ENCODE results near the gene ANO8.

ANO8 gene

DNA sequence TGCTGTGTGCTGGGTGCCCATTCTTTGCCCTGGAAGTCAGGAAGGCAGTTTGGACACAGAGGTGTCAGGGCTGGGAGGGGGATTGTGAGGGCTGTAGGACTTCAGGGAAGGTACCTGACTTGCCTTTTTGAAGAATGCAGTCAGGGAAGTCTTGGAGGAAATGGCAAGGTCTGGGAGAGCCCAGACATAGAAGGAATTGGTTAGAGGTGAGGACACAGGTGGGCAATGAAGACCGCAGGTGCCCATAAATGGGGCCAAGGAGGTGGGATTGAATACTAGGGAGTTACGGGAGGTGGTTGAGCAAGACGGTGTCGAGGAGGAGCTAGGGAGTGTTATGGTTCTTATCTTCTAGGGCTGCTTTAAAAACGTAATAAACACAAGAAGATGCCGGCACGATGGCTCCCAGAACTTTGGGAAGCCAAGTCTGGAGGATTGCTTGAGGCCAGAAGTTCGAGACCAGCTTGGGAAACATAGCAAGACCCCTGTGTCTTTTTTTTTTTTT, 26.7 kb downstream of the ANO8 start:
- no peak for TF ChIP-seq CTCF (IDR thresholded peaks at IDR 0.05; ENCODE audit: control insufficient read depth, insufficient read depth, low read depth, low read length, missing control alignments)
- H3K4me3 ChIP-seq (ENCODE audit: control insufficient read depth, low read depth, low read length), result no peak overlapping the region
- DNase-seq (ENCODE audit: low read depth), result no peak

GRCh38 chr19:17306285-17306714, 28.4 kb downstream of the ANO8 start:
- peak overlapping the region; percentile 77 for H3K4me3 ChIP-seq (ENCODE audit: control insufficient read depth, low read depth, low read length)
- no peak for TF ChIP-seq CTCF (IDR thresholded peaks at IDR 0.05; ENCODE audit: control insufficient read depth, insufficient read depth, low read depth, low read length, missing control alignments)
- no peak for DNase-seq (ENCODE audit: low read depth)

DNA sequence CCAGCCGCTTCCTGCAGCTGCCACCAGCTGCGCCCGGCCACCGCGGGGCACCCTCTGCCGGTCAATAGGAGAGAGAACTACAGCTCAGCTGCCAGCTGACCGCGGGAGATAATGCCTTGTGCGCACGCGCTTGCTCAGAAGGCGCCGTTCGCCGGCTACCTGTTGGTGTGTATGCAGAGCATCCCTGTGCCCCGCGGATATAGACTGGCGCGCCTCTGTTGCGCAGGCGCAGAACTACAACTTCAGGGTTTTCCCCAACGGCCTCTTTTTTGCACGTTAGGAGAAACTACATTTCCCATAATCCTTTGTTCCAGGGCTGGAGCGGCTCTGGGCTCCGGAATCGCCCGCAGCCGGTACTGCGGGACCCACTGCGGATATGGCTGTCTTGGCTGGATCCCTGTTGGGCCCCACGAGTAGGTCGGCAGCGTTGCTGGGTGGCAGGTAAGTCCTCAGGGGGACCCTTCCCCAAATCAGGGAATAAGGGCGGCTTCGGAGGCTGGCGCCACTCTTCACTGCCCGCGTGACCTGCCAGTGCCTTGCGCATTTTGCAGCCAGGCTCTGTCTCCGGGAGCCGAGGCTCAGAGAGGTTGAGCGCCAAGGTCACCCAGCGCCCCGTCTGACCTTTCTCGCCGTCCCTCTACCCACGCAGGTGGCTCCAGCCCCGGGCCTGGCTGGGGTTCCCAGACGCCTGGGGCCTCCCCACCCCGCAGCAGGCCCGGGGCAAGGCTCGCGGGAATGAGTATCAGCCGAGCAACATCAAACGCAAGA, 29.0 kb downstream of the ANO8 start, which contains the start of gene MRPL34:
Gene MRPL34, plus strand, starts transcription at position 356 of the 768 bp plus-strand sequence. Its CDS starts 21 bp downstream, at position 377.
- DNase-seq (ENCODE audit: low read depth), result peak; percentile 96
- peak; percentile 78 for TF ChIP-seq CTCF (IDR thresholded peaks at IDR 0.05; ENCODE audit: control insufficient read depth, insufficient read depth, low read depth, low read length, missing control alignments)
- H3K4me3 ChIP-seq (ENCODE audit: control insufficient read depth, low read depth, low read length), result peak within 1 kb of the TSS; percentile 77

DNA sequence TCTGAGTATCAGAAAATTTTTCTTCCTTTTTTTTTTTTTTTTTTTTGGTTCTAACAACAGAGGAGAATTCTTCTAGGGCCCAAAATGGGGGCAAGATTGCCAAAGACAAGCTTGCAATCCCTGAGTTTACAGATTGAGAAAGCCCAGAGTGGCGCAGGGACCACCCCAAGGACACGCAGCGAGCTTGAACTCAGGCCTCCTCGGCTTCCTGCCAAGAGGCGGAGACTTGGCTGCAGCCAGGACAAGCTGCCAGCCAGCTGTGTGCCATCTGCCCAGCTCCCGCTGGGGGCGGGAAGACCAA, 29.5 kb downstream of the ANO8 start:
- TF ChIP-seq CTCF (IDR thresholded peaks at IDR 0.05; ENCODE audit: control insufficient read depth, insufficient read depth, low read depth, low read length, missing control alignments), result no peak
- peak overlapping the region; percentile 77 for H3K4me3 ChIP-seq (ENCODE audit: control insufficient read depth, low read depth, low read length)
- no peak for DNase-seq (ENCODE audit: low read depth)

- TF ChIP-seq CTCF (IDR thresholded peaks at IDR 0.05; ENCODE audit: control insufficient read depth, insufficient read depth, low read depth, low read length, missing control alignments), result no peak
- H3K4me3 ChIP-seq (ENCODE audit: control insufficient read depth, low read depth, low read length), result no peak overlapping the region
- DNase-seq (ENCODE audit: low read depth), result no peak
Observed at GRCh38 chr19:17304386-17305215, 30.1 kb downstream of the ANO8 start.

- no peak overlapping the region for H3K4me3 ChIP-seq (ENCODE audit: control insufficient read depth, low read depth, low read length)
- DNase-seq (ENCODE audit: low read depth), result no peak
- TF ChIP-seq CTCF (IDR thresholded peaks at IDR 0.05; ENCODE audit: control insufficient read depth, insufficient read depth, low read depth, low read length, missing control alignments), result no peak
Observed at GRCh38 chr19:17303940-17304267, 30.8 kb downstream of the ANO8 start.
